Stimulated activated CD4-positive, alpha-beta T cell treated with anti-CD3 and anti-CD28 coated beads, Interleukin-2, amount 100 ng/mL, for 4 hours (primary cell): Measurements from ENCODE around the gene ZBTB9.
A peak's percentile ranks its signal among the peaks of the same experiment; 100 is the strongest.

Source experiments
- DNase-seq: peaks from one replicate; pipeline ENCODE4 v3.0.0-alpha.2; 2020; ENCODE audit warnings: low read depth

ZBTB9 gene

DNA sequence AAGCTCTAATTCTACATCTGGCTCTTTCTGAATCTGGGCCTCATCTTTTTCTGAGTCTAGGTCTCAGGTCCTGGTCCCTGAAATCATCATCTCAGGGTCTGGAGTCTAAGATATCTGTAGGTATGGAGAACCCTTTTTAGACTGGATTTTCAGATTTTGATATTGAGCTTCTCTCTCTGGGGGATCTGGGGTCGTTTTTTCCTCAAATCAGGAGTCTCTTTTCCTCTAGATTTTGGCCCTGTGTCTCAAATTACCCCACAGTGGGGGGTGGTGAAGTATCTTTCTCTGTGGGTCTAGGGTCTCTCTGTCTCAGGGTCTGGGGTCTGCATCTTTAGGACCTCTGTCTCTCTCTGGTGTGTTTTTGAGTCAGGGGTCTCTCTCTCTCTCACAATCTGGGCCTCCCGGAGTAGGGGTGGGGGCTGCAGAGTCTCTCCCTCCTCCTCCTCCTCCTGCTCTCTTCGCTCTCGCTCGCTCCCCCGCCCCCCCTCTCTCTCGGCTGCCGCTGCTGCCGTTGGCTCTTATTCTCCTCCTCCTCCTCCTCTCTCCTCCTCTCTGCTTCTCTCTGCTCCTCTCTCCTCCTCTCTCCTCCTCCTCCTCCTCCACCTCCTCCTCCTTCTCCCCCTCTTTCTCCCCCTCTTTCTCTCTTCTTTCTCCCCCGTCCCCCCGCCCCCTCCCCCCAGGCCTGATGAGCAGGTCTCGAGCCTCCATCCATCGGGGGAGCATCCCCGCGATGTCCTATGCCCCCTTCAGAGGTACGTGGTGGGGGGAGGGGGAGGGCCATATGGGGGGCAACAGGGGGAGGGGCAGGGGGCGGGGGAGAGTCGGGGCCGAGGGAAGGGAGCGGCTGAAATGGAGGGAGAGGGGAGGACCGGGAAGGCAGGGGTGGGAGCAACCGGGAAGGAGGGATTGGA, 34.5 kb upstream of the ZBTB9 start, which contains the start of gene SYNGAP1:
TSS of gene SYNGAP1 (plus strand) at position 486 of the 911 bp plus-strand sequence. CDS start at position 686, 200 bp downstream.
- no peak for DNase-seq

DNA sequence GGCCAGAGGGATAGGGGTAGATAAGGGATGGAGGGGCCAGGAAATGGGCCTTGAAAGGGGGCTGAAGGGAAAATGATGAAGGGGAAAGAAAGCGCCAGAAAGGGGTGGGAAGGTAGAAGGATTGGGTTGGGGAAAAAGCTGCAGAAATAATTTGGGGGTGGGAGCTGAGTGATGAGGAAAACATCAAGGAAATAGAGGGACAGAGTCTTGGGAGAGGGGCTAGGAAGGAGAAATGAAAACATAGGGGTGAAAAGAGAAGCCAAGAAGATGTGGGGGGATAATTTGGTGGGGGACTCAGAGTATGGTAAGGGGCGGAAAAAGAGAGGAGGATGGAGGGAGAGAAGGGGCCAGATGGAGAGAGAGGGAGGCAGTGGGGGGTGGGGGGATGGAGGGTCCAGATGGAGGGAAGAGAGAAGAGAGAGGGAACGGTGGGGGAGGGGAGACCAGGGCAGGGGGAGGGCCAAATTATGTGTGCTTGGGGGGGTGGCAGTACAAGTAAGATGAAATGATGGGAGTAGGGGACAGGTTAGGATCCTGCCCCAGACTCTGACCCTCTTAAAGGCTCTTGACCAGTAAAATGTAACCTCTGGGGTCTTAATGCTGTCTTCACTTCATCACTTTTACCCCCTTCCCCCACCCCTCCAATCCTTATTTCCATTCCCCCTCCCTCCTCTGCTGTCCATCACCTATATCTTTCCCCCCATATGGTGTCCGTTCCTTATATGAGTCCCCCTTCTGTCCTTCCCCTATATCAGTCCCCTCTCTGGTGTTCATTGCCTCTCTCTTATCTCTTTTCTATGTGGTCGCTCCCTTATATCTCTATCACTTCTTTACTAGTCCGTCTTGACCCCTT, 33.7 kb upstream of the ZBTB9 start:
- DNase-seq, result no peak

GRCh38 chr6:33421344-33421643, 33.1 kb upstream of the ZBTB9 start:
- no peak for DNase-seq

GRCh38 chr6:33423777-33424176, 30.6 kb upstream of the ZBTB9 start:
- no peak for DNase-seq

- DNase-seq, result no peak
These were observed 29.3 kb upstream of the ZBTB9 start for GRCh38 chr6:33424855-33425667.

DNA sequence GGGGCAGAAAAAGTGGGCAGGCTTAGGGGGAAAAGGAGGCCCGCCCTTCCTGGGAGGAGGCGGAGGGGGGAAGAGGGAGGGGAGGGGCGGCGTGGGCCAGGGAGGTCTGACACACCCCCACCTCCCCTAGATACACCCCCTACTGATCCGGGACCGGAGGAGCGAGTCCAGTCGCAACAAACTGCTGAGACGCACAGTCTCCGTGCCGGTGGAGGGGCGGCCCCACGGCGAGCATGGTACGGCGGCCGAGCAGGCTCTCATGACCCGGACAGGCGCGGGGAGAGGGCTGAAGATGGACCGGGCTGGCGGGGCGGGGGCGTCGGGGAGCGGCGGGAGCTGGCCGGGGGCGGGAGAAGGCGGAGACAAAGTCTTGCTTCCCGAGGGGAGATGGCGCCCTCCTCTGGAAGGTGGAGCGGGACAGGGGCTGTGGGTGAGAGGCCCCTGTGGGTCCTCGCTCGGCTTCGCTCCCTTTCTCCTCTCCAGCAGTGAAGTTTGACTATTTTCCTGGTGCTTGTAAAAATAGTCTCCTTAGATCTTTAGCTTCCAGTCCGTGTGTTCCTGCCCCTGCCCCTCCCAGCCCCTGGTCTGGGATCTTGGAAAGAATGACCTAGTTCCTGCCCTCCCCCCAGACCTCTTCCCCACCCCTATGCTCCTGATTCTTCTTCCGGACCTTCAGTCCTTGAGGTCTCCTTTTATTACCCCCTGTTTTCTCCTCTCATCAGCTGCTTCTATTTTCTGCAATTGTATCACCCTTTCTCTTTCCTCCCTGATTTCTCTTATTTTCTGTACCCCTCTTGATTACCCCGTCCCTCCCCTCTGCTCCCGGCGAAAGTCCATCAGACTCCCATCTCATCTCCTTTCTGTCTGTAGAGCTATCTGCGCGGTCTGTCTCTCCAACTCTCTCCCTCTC, 28.5 kb upstream of the ZBTB9 start:
- peak; percentile 76 for DNase-seq

GRCh38 chr6:33426590-33427511, 27.5 kb upstream of the ZBTB9 start:
- no peak for DNase-seq

- DNase-seq, result peak; percentile 63
These were observed 26.7 kb upstream of the ZBTB9 start for GRCh38 chr6:33427585-33428223.

GRCh38 chr6:33428224-33428965, 26.0 kb upstream of the ZBTB9 start:
- DNase-seq, result no peak

GRCh38 chr6:33428966-33429749, 25.2 kb upstream of the ZBTB9 start:
- no peak for DNase-seq

DNA sequence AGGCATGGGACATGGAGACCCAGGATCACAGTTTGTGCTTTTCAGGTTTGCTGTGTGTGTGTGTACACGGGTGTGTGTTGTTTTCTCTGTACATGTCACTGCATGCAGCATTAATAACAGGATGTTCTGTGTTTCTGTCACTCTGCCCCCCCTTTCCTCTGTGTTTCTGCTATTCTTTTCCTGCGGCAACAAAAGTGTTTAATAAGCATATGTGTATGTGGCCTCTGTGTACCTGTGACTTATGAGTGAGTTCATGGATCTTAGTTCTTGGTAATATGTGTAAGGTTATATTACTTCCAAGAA, 24.7 kb upstream of the ZBTB9 start:
- DNase-seq, result no peak

DNA sequence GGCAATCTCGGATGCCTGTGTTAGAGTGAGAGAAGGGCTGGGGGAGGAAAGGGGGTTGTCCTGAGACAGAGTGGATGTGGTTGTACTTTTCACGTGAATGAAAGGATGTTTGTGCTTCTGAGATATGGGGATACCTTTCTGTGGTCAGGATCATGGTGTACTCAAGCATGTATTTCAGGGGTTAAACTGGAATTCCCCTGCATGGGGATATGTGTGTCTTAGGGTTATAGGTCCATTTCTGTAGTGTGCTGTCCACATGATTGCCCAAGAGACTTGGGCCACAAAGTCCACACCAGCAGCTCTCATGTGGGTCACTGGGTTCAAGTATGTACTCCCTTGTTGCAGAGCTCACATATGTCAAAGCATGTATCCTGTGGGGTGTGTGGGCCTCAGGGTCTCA, 24.0 kb upstream of the ZBTB9 start:
- DNase-seq, result no peak

- DNase-seq, result peak; percentile 63
These were observed 23.1 kb upstream of the ZBTB9 start for GRCh38 chr6:33430991-33431879.

- no peak for DNase-seq
These were observed 22.4 kb upstream of the ZBTB9 start for GRCh38 chr6:33431880-33432541.

DNA sequence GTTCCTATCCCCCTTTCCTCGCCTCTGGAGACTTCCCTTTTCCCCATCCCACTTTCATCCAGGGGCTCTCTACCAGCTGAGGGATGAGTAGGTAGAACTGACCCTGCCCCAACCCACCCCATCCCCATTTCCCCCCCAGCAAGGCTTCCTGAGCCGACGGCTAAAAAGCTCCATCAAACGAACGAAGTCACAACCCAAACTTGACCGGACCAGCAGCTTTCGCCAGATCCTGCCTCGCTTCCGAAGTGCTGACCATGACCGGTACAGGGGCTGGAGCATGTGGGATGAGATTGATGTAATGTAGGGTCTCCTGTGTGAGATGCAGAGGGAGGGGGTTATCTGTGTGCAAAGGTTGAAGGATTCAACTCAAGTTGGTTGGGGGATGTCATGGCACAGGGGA, 21.8 kb upstream of the ZBTB9 start:
- DNase-seq, result no peak

DNA sequence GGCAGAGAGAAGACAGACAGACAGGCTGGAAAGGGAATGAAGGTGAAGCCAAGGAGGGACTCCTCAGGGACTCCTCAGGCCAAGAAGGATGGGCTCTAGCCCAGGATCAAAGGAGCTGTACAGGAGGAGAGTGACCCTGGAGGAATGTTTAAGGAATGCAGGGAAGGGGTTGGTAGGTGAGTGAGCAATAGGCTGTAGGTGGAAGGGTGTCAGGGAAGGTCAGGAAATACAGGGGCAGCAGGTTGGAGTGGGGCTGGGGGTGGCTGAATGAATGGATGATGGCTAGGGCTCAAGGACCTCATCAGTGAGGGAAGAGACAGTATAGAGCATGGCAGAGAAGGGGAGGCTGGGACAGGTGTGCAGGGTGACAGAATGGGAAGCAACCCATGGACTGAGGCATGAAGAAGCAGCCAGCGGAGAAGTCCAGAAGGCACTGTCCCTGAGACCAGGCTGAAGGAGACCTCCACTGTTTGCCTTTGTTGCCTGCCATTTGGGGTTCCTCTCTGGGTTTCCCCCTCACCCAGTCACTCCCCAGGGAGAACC, 21.3 kb upstream of the ZBTB9 start:
- no peak for DNase-seq
